Medulla oblongata (tissue), 1 donor: ENCODE data around the gene SLC16A4.
"Not testable (repeated sequence)": the region's sequence is repeated elsewhere in the genome, so short reads cannot be mapped to it uniquely, and the experiment has no call there.

Experiments
- DNase-seq: peaks from one replicate; pipeline ENCODE4 v3.0.0-alpha.2; 2015; ENCODE audit errors: extremely low spot score

SLC16A4 gene

DNA sequence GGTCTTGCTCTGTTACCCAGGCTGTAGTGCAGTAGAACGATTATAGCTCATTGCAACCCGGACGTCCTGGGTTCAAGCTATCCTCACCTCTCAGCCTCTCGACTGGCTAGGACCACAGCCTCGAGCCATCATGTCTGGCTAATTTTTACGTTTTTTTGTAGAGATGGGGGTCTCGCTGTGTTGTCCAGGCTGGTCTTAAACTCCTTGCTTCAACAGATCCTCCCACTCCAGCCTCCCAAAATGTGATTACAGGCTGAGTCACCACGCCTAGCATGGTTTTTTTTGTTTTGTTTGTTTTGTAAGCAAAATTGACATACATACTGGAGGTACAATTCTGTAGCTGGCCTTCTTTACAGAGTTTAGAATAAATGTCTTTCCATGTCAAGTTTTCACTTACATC lies 17.7 kb upstream of the SLC16A4 start:
- DNase-seq: no peak

DNA sequence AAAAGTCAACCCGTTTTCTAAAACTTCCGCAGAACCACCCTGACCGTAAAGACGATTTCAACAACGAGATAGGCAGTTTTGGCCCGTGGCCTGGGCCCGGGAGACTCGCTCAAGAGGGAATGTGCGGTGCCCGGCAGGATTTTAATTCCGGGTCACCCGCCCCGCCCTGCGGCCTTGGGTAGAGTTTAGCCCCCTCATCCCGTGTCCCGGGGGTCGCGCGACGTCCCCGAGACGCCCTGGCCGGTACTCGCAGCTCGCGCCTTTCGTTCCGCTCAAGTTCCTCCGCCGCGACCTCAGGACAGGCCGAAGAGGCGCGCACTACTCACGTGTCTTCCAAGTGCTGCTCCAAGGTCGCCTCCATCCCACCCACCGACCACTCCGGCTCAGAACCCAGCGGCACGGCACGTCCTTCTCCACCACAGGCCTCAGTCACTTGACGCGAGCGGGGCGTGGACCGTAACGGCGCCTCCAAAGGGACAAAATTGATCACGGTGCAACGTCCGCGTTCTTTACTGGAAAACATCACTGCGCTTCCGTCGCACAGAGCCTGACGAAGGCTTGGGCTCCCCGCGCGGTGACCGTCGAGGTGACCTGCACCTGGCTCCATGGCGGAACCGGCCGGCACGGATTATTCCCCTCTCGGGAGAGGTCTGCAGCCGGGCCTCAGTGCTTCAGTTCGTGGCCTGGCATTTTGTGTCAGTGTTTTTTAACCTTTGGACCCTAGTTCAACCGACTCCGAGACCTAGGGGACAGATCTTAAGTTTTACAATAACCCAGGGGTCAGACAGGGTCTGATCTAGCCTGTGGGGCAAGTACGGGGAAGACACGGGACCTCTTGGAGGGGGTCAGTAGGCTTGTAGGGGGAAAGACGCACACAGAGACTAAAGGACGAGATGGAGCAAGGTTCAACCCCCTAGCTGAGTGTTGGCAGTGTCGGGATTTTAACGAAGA lies 16.7 kb upstream of the SLC16A4 start, which contains the start of gene LAMTOR5:
TSS of gene LAMTOR5 (minus strand) at position 435 of the 951 bp plus-strand sequence. CDS start at position 361, 74 bp downstream.
- DNase-seq: peak; percentile 93

DNA sequence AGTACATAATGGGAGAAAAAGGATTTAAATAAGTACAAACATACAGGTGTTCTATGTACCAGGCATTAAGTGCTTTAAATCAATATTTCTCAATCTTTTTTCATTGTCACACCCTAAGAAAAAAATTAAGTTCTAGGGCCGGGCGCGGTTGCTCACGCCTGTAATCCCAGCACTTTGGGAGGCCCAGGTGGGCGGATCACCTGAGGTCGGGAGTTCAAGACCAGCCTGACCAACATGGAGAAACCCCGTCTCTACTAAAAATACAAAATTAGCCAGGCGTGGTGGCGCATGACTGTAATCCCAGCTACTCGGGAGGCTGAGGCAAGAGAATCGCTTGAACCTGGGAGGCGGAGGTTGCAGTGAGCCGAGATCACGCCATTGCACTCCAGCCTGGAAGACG lies 15.6 kb upstream of the SLC16A4 start:
- not testable (repeated sequence) for DNase-seq

DNA sequence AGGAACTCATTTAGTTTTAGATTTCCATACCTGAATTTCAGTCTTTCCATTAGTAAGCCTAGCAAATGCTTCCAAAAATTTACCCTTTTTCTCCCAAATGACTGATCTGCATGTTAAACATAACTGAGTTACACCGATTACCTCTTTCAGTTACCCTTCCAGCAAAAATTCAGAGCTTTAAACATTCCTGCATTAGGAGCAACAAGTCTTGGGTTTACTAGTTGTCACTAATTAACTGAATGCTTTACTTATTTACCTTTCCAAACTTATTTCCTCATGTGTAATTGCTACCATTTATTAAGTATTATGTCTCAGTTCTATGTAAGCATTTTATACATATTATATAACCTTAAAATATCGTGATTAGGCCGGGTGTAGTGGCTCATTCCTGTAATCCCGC lies 13.6 kb upstream of the SLC16A4 start:
- no peak for DNase-seq

DNA sequence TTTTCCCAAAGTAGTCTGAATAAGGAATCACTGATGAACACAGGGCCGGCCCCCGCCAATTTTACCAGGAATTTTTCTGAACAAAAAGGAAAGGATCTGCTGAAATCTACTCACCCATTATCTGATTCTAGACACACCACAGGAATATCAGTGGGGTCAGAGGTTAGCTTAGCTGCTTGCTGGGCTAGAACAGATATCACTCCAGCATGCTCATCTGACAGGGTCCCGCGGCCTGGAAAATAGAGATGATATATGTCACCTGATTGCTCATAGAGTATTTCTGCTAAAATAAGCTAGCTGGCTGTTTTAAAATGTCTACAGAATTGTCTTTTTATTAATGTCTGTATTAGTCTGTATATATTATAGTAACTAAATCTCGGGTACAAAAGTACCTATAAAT lies 13.0 kb upstream of the SLC16A4 start:
- no peak for DNase-seq

DNA sequence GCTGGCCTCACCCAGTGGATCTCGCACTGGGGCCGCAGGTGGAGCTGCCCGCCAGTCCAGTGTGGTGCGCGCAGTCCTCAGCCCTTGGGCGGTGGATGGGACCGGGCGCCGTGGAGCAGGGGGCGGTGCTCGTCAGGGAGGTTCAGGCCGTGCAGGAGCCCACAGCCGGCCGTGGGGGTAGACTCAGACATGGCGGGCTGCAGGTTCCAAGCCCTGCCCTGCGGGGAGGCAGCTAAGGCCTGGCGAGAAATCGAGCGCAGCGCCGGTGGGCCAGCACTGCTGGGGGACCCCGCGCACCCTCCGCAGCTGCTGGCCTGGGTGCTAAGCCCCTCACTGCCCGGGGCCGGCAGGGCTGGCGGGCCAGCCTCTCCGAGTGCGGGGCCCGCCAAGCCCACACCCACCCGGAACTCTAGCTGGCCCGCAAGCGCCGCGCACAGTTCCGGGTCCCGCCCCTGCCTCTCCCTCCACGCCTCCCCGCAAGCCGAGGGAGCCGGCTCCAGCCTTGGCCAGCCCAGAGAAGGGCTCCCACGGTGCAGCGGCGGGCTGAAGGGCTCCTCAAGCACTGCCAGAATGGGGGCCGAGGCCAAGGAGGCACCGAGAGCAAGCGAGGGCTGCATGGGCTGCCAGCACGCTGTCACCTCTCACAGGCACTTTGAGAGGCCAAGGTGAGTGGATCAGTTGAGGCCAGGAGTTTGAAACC lies 5.6 kb upstream of the SLC16A4 start:
- DNase-seq: not testable (repeated sequence)

DNA sequence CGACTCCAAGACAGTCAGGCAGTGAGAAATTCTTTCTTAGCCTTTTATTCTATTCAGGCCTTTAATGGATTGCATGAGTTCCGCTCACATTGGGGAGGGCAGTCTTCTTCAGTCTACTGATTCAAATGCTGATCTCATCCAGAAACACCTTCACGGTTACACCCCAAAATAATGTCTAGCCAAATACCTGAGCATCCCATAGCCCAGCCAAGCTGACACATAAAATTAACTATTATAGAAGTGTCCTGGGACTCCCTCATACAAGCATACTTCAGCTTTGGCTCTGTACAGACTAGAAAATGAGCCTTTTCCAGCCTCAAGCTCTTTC lies 3.6 kb upstream of the SLC16A4 start:
- no peak for DNase-seq

DNA sequence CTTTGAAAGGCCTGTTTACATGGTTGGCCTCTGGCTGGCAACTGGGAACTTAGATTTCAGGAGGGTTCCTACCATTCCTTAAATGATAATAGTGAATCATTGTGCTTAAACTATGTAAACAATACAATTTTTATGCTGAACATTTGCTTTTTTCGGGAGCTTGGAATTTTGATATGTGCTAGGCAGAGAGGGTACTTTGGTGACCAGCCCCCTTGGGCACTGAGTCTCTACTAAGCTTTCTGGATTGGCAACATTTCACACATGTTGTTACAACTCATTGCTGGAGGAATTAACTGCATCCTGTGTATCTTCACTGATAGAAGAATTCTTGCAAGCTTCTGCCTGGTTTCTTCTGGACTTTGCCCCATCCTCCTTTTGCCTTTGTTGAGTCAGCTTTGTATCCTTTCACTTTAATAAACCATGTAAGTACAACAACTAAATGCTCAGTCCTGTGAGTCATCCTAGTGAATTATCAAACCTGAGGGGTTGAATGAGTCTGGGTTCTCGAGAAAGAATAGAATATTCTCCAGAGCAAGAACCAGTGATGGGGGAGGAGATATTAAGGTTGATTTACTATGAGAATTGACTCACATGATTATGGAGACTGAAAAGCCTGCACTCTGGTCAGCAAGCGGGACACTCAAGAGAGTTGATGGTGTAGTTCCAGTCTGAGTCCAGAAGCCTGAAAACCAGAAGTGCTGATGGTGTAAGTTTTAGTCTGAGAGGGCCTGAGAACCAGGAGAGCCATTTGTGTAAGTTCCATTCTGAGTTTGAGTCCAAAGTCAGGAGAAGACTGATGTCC lies 3.1 kb upstream of the SLC16A4 start:
- DNase-seq: no peak

DNA sequence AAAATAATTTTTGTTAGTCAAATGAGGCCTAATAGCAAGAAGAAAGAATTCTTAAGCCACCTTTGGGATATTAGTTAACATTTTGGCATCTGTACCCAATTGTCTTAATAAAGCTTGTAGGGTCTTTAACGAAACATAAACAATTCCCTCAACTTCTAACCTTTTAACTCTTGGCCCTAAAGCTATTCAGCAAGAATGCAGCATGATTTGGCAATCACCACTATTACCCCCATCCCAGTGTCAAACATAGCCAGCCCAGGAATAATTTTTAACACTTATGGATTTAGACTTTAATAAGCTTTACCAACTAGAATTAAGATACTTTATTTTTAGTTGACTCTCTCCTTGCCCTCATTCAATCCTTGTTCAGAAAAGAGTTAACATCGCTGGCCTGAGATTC lies 2.5 kb upstream of the SLC16A4 start:
- DNase-seq: no peak

DNA sequence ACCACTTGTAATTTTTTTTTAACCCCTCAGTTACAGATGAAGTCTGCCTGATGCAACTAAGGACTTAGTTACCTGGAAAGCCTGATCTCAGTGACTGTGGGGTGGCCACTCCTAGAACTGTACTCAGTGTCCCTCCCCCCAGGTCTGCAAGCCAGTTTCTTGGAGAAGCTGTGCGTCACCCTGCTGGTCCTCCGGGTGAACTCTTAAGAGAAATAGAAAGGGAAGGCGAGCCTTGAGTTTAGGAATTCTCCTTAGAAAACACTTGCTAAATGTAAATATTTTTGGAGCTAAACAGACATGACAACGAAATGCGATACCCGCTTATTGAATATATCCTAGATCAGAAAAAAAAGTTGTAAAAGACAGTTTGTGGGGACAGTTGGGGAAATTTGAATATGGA lies 730 bp downstream of the SLC16A4 start:
- peak; percentile 53 for DNase-seq

DNA sequence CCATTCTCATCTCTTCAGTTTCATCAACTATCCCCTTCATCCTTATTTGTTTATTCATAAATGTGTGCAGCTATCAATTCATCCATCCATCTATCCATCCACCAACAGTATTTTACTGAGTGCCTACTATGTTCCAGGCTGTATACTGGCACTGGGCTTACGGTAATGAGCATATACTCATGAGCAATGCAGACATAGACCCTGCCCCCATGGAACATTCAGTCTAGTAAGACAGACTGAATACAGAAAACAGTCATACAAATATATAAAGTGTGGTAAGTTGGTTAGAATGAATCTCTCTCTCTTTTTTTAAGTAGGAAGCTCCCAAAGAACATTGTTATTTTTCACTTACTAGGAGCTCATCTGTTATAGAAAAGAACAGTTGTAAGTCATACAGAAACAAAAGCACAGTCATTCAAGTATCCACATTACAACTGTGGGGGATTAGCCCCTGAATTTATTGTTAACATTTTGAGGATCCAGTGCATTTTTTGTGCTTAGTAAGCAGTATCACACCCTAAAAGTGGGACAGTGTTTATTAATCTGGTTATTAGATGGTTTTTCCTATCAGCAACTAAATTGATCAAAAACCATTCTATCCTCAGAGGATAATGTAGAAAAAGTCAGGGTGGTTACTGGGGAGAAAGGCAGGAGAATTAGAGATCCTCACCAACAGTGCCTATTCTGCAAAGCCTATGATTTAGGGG lies 3.6 kb downstream of the SLC16A4 start:
- DNase-seq: no peak

DNA sequence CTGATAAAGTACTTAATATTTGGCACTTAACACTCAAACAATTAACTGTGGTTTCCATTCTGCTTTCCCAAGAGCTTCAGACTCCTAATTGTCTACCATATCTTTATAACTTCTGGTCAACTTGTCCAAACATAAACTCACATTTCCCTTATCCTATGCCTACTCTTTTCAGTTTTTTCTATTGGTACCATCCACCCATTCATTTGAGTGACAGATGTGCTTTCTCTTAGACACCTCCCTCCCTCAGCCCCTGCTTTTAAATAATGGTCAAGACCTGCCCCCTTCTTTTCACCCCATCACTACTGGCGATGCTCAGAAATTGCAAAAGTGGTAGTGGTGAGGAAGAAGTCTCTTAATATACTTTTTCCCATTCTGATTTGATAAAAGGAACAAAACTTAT lies 5.5 kb downstream of the SLC16A4 start:
- no peak for DNase-seq

DNA sequence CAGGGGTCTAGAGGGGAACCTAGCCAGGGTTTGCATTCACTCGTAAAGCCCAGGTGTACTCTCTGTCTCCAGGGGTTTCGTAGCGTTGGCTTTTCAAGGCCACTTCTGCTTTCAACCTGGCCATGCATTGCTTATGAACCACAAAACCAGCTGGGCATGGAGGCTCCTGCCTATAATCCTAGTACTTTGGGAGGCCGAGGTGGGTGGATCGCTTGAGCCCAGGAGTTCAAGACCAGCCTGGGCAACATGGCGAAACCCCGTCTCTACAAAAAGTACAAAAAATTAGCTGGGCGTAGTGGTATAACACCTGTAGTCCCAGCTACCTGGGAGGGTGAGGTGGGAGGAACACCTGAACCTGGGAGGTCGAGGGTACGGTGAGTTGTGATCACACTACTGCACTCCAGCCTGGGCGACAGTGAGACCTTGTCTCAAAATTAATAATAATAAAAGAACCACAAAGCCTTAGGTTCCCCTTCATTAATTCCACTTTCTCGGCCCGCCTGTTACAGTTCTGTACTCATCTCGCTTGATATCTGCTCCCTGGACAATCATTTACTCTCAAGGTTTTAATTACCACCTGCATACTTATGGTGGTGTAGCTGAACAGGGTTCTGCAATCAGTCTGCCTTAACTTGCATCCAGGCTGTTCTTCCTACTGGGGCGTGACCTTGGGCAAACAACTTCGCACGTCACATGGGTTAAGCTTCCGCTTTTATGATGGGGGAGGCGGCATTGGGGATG lies 6.1 kb downstream of the SLC16A4 start:
- DNase-seq: no peak

DNA sequence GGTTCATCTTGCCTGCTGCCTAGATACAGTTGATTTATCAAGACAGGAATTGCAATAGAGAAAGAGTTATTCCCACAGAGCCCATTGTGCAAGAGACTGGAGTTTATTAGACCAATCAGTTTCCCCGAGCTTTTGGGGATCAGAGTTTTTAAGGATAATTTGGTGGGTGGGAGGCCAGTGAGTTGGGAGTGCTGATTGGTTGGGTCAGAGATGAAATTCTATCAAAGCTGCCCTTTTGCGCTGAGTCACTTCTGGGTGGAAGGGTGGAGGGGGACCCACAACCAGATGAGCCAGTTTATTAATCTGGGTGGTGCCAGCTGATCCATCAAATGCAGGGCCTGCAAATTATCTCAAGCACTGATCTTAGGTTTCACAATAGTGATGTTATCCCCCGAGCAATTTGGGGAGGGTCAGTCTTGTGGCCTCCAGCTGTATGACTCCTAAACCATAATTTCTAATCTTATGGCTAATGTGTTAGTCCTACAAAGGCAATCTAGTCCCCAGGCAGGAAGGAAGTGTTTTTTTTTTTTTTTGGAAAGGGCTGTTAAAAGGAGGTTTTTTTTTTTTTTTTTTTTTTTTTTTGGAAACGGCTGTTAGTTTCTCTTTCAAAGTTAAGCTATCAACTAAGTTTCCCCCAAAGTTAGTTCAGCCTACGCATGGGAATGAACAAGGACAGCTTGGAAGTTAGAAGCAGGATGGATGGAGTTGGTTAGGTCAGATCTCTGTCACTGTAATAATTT lies 7.4 kb downstream of the SLC16A4 start:
- no peak for DNase-seq

DNA sequence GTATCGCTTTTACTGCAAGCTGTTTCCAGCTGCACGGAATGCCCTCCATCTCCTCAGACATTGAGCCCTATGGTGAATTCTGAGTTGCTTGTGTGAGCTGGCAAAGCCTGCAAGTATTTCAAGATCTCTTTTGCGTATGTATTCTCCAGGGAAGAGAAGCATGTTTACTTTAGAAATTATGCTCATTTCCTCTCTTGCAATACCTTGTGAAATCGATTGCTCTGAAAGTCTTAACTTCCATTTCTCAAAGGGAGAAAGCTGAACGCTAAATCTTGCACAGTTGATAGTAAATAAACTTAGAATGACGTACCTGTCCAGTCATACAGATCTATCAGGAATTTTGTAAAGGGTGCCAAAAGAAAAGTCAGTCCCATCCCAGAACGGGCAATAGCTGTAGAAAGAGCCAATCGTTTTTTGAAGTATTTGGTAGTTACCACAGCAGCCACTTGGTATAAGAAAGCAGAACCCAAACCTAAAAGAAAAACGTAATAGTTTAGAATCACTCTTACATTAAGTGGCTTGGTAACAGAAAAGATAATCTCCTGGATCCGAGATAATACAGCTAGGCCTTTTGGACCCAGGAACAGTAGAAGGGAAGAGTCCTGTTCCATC lies 10.0 kb downstream of the SLC16A4 start:
- no peak for DNase-seq

DNA sequence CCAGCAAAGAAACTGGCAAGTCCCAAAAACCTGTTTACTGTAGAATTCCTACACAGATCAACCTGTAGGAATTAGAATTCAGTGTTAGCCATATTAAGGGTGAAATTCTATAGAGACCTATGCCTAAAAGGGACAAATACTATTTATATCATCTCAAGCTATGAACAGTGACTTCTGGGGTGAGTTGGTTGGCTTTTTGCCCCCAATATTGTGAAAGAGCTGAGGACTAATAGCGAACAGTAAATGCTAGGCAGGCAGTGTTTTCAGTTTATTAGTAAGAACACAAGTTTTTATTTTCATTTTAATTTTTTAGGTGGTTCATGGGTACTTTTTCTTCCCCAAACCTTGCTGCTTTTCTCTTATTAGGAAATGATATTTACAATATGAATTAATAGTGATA lies 15.3 kb downstream of the SLC16A4 start:
- DNase-seq: no peak

DNA sequence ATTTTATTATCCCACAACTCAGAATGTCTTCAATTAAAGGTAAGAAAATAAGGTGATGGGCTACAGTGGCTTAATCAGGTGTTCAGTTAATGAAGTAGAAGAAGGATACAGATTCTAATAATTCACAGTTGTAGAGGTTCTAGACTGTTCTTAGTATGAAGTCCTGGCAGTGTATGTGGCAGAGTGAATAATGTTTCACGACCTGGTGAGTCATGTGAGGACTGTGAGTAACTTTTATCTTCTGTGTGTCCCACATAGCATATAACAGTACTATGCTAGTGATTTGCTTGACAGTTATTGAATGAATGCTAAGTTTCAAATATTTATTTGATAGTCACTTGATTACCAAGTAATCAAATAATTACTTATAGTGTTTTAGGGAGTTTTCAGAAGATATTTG lies 20.0 kb downstream of the SLC16A4 start:
- DNase-seq: no peak

DNA sequence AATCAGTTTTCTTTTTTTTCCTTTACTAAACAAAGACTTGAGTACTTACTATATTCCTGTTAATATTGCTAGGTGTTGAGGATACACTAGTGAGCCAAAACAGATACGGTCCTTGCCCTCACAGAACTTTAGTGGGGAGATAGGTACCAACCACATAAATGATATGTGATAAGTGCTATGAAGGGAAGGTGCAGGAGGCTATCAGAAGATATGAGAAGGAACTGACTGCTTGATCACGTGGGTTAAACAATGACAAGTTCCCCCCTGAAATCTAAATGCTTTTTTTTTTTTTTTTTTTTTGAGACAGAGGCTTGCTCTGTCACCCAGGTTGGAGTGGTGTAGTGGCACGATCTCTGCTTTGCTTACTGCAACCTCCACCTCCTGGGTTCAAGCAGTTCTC lies 26.6 kb downstream of the SLC16A4 start:
- DNase-seq: no peak

DNA sequence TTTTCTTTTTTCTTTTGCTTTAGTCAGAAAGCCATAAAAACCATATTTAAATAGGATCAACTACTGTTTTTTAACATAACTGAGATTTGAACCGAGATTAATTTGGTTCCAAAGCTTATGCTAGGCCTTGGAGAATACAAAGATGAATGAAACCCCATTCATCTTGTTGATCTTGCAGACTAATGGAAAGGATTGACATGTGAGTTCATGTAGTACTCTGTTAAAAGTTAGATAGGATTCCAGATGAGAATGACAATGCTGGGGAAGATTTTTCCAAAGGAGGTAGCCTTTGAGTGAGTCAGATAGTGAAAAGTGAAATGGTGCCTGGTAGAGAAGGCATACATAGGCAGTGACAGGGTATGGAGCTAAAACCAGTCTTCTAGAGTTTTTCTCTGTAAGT lies 29.0 kb downstream of the SLC16A4 start:
- no peak for DNase-seq

DNA sequence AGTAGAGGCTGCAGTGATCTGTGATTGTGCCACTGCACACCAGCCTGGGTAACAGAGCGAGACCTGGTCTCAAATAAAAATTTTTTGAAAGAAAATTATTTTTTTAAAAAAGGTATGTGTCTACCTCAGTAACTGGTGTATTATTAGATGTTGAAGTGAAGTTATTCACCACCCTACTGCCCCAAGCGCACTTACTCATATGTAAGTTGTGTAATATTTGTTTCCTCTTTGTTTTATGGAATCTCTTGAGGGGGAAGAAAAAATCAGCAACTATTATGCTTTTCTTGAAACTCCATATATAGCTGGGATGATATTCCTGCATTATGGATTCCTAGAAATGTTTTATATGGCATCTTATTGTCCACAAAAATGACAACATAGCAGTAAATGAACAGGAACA lies 30.4 kb downstream of the SLC16A4 start:
- DNase-seq: no peak
